Breast epithelium (tissue), 4 donors: ENCODE data around the gene ZSWIM8. TPM values are rescaled to one million over a fixed set of nuclear protein-coding genes. Genes with fewer than 3 reads are reported as not detected.
A peak's percentile ranks its signal among the peaks of the same experiment; 100 is the strongest.

Source experiments
- DNase-seq, 2 donors: peaks; one replicate each; pipeline ENCODE4 v3.0.0-alpha.2; 2019; ENCODE audit warnings: low spot score in 2 of 2
- H3K27ac ChIP-seq, 2 donors: fragments of 200-600 bp; sonication (generic) in 1 of 2; one replicate each; pipeline ENCODE4 v1.5.1; 2016 to 2019; ENCODE audit warnings: mild to moderate bottlenecking in 1 of 2
- H3K27me3 ChIP-seq, 2 donors: fragments of 200-600 bp; sonication (generic) in 1 of 2; one replicate each; pipeline versions ENCODE4 v1.5.1 to v1.6.0; 2017 to 2019; ENCODE audit warnings: control low read depth in 1 of 2, mild to moderate bottlenecking in 1 of 2
- H3K36me3 ChIP-seq: fragments of 200-600 bp; one replicate; pipeline ENCODE4 v1.5.1; 2019
- H3K4me1 ChIP-seq, 2 donors: fragments of 200-600 bp; sonication (generic); one replicate each; pipeline ENCODE4 v1.5.1; 2016 to 2019; ENCODE audit warnings: control low read depth in 1 of 2
- H3K4me3 ChIP-seq, 3 donors: fragments of 200-600 bp; sonication (generic); 1 replicate in 2 of 3; 2 replicates in 1 of 3; pipeline ENCODE4 v1.5.1; 2016 to 2019; ENCODE audit warnings: mild to moderate bottlenecking in 3 of 3, moderate library complexity in 2 of 3
- H3K9me3 ChIP-seq, 2 donors: fragments of 200-600 bp; sonication (generic) in 1 of 2; one replicate each; pipeline ENCODE4 v1.5.1; 2016 to 2019; ENCODE audit warnings: control low read depth in 1 of 2
- CTCF ChIP-seq, 3 donors: fragments of 450-650 bp; IDR thresholded peaks; one replicate each; pipeline ENCODE4 v1.5.1; 2016 to 2017; ENCODE audit warnings: antibody characterized with exemption in 3 of 3, mild to moderate bottlenecking in 3 of 3, moderate library complexity in 3 of 3
- POLR2A ChIP-seq: fragments of 450-650 bp; IDR thresholded peaks from one replicate; pipeline ENCODE4 v1.6.1; 2016; ENCODE audit warnings: antibody characterized with exemption, mild to moderate bottlenecking, moderate library complexity
- POLR2AphosphoS5 ChIP-seq, 3 donors: sonication (generic); formaldehyde crosslinking; IDR thresholded peaks; one replicate each; pipeline ENCODE4 v1.6.1; 2017; ENCODE audit warnings: antibody characterized with exemption in 3 of 3
- intact Hi-C: fragments of 100-400 bp; cut with DNase I; formaldehyde crosslinking; loops from one replicate; pipeline ENCODE4 v1.15.1; 2023; ENCODE audit warnings: low total_unique reads
- total RNA-seq, 3 donors: library from RNA; depleted of rRNA; stranded (reverse); fragments of >200 nt; gene quantifications; one replicate each; pipeline ENCODE4 v1.1.0, GENCODE V29; 2016

The ZSWIM8 gene
- total RNA-seq, 3 donors from 2014 or later: 79.2 to 87.8 (median 84.2) TPM

GRCh38 chr10:73838827-73839226 lies 53.4 kb downstream of the ZSWIM8 start:
- H3K4me3 ChIP-seq: no peak overlapping the region
- no peaks in the 10 kb centered on the region for H3K4me1 ChIP-seq
- H3K27me3 ChIP-seq: no peaks in the 10 kb centered on the region
- peaks cover 9% of the 10 kb centered on the region for H3K36me3 ChIP-seq
- DNase-seq: no peak
- no peaks in the 10 kb centered on the region for H3K9me3 ChIP-seq
- no peak for TF ChIP-seq CTCF (IDR thresholded peaks at IDR 0.05)
- TF ChIP-seq POLR2A: no peak
- TF ChIP-seq POLR2AphosphoS5 (IDR thresholded peaks at IDR 0.05): no peak
- H3K27ac ChIP-seq: no peak overlapping the region
- intact Hi-C loops: loop anchor here (1.0 kb wide), 1 partner anchor 44 kb away; no protein-coding TSS in a partner anchor

- H3K27me3 ChIP-seq: no peaks in the 10 kb centered on the region
- H3K4me3 ChIP-seq: no peak overlapping the region
- H3K9me3 ChIP-seq: no peaks in the 10 kb centered on the region
- no peak for DNase-seq
- intact Hi-C loops: no loop called here
- H3K4me1 ChIP-seq: no peaks in the 10 kb centered on the region
- no peak for TF ChIP-seq POLR2A
- no peak for TF ChIP-seq CTCF (IDR thresholded peaks at IDR 0.05)
- TF ChIP-seq POLR2AphosphoS5 (IDR thresholded peaks at IDR 0.05): no peak
- peaks cover 9% of the 10 kb centered on the region for H3K36me3 ChIP-seq
- peak overlapping the region in 1 of 2 donors; percentile 48 for H3K27ac ChIP-seq
These were observed 54.0 kb downstream of the ZSWIM8 start for GRCh38 chr10:73839276-73839966.

- peaks cover 9% of the 10 kb centered on the region for H3K36me3 ChIP-seq
- no peaks in the 10 kb centered on the region for H3K9me3 ChIP-seq
- no peak for DNase-seq
- TF ChIP-seq POLR2A: no peak
- no peak for TF ChIP-seq POLR2AphosphoS5 (IDR thresholded peaks at IDR 0.05)
- TF ChIP-seq CTCF (IDR thresholded peaks at IDR 0.05): no peak
- H3K27ac ChIP-seq: peak overlapping the region in 1 of 2 donors; percentile 48
- no peaks in the 10 kb centered on the region for H3K4me1 ChIP-seq
- intact Hi-C loops: no loop called here
- no peak overlapping the region for H3K4me3 ChIP-seq
- H3K27me3 ChIP-seq: no peaks in the 10 kb centered on the region
These were observed 54.6 kb downstream of the ZSWIM8 start for GRCh38 chr10:73840056-73840402.

- intact Hi-C loops: no loop called here
- Histone ChIP-seq H3K4me1 (no peaks in the 10 kb centered on the region), H3K36me3 (peaks cover 9% of the 10 kb centered on the region), H3K27ac (peak overlapping the region in 1 of 2 donors; percentile 48), H3K9me3 (no peaks in the 10 kb centered on the region), H3K27me3 (no peaks in the 10 kb centered on the region), H3K4me3 (no peak overlapping the region)
- TF ChIP-seq POLR2A (no peak), CTCF (IDR thresholded peaks at IDR 0.05) (no peak), POLR2AphosphoS5 (IDR thresholded peaks at IDR 0.05) (no peak)
- no peak for DNase-seq
These were observed 55.1 kb downstream of the ZSWIM8 start for GRCh38 chr10:73840403-73841060.

- Histone ChIP-seq H3K4me1 (no peaks in the 10 kb centered on the region), H3K27me3 (no peaks in the 10 kb centered on the region), H3K27ac (no peak overlapping the region), H3K4me3 (no peak overlapping the region), H3K36me3 (peaks cover 9% of the 10 kb centered on the region), H3K9me3 (no peaks in the 10 kb centered on the region)
- no peak for DNase-seq
- TF ChIP-seq CTCF (IDR thresholded peaks at IDR 0.05) (no peak), POLR2AphosphoS5 (IDR thresholded peaks at IDR 0.05) (no peak), POLR2A (no peak)
- intact Hi-C loops: no loop called here
These were observed 55.6 kb downstream of the ZSWIM8 start for GRCh38 chr10:73841061-73841421.
